Type B pancreatic cell (in vitro differentiated cells): ENCODE results near the gene MT1H. TPM values are rescaled to one million over a fixed set of nuclear protein-coding genes. Genes with fewer than 3 reads are reported as not detected.
A peak's percentile ranks its signal among the peaks of the same experiment; 100 is the strongest.

Source experiments
- DNase-seq: peaks from one replicate; pipeline ENCODE4 v3.0.0; 2021; ENCODE audit warnings: mixed read lengths; ENCODE audit not compliant: unreplicated experiment; ENCODE audit errors: extremely low spot score
- H3K27ac Mint-ChIP-seq: 2 replicates; pipeline ENCODE4 v1.8.0; 2021; ENCODE audit warnings: mild to moderate bottlenecking, mixed read lengths
- H3K27me3 Mint-ChIP-seq: 2 replicates; pipeline ENCODE4 v1.8.0; 2021; ENCODE audit warnings: mixed read lengths
- H3K36me3 Mint-ChIP-seq: 2 replicates; pipeline ENCODE4 v1.8.0; 2021; ENCODE audit warnings: mixed read lengths
- H3K4me1 Mint-ChIP-seq: one replicate; pipeline ENCODE4 v1.8.0; 2021; ENCODE audit warnings: mixed read lengths; ENCODE audit not compliant: unreplicated experiment
- H3K4me3 Mint-ChIP-seq: 2 replicates; pipeline ENCODE4 v1.8.0; 2021; ENCODE audit warnings: mild to moderate bottlenecking, mixed read lengths
- H3K9me3 Mint-ChIP-seq: 2 replicates; pipeline ENCODE4 v1.8.0; 2021; ENCODE audit warnings: mixed read lengths
- total RNA-seq: library from RNA; stranded (reverse); gene quantifications from 2 replicates; pipeline ENCODE4 v1.2.1, GENCODE V29; 2021; ENCODE audit warnings: low replicate concordance
- TF ChIP-seq, protein P1 (sequence below): fragments of 200-600 bp; sonication (generic); conservative IDR thresholded peaks from 2 replicates; pipeline ENCODE4 v1.5.0; 2021; ENCODE audit warnings: antibody characterized with exemption, mild to moderate bottlenecking

The MT1H gene
- total RNA-seq, 1 donor from 2014 or later, result 2.2 TPM

DNA sequence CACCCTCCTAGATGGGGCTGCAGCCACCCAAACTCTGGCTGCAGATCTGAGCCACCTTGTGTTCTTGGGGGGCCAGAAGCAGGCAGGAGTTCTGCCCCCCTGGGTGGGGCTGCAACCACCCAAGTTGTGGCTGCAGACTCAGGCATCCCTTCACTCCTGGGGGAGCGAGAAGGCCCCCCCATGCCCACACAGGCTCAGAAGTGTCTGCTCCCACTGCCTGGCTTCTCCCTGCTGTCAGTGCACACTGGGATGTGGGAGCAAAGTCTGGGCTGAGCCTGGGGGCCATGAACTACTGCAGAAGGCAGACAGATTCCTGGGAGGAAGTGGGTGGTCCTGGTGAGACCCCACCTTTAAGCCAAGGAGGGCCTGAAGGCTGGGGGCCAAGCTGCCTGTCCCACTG is 25.6 kb downstream of the MT1H start:
- no peaks in the 10 kb centered on the region for H3K36me3 Mint-ChIP-seq
- H3K4me1 Mint-ChIP-seq, result peaks cover 5% of the 10 kb centered on the region
- TF ChIP-seq, protein P1, sequence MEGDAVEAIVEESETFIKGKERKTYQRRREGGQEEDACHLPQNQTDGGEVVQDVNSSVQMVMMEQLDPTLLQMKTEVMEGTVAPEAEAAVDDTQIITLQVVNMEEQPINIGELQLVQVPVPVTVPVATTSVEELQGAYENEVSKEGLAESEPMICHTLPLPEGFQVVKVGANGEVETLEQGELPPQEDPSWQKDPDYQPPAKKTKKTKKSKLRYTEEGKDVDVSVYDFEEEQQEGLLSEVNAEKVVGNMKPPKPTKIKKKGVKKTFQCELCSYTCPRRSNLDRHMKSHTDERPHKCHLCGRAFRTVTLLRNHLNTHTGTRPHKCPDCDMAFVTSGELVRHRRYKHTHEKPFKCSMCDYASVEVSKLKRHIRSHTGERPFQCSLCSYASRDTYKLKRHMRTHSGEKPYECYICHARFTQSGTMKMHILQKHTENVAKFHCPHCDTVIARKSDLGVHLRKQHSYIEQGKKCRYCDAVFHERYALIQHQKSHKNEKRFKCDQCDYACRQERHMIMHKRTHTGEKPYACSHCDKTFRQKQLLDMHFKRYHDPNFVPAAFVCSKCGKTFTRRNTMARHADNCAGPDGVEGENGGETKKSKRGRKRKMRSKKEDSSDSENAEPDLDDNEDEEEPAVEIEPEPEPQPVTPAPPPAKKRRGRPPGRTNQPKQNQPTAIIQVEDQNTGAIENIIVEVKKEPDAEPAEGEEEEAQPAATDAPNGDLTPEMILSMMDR, result no peak
- H3K27ac Mint-ChIP-seq, result no peak overlapping the region
- H3K27me3 Mint-ChIP-seq, result peaks cover 9% of the 10 kb centered on the region
- DNase-seq, result no peak
- H3K4me3 Mint-ChIP-seq, result no peak overlapping the region
- peaks cover 9% of the 10 kb centered on the region for H3K9me3 Mint-ChIP-seq

- H3K36me3 Mint-ChIP-seq, result no peaks in the 10 kb centered on the region
- no peak for DNase-seq
- no peaks in the 10 kb centered on the region for H3K27me3 Mint-ChIP-seq
- H3K4me3 Mint-ChIP-seq, result no peak overlapping the region
- TF ChIP-seq, protein P1, result no peak
- H3K4me1 Mint-ChIP-seq, result peaks cover 9% of the 10 kb centered on the region
- H3K9me3 Mint-ChIP-seq, result no peaks in the 10 kb centered on the region
- H3K27ac Mint-ChIP-seq, result no peak overlapping the region
Measured at GRCh38 chr16:56697456-56698155, 28.0 kb downstream of the MT1H start.

- Mint-ChIP-seq H3K4me1 (peaks cover 9% of the 10 kb centered on the region), H3K27me3 (peaks cover 2% of the 10 kb centered on the region), H3K4me3 (no peak overlapping the region), H3K9me3 (no peaks in the 10 kb centered on the region), H3K27ac (no peak overlapping the region), H3K36me3 (no peaks in the 10 kb centered on the region)
- TF ChIP-seq, protein P1, result no peak
- DNase-seq, result no peak
Measured at GRCh38 chr16:56700195-56700594, 30.6 kb downstream of the MT1H start.

GRCh38 chr16:56700631-56701030 is 31.0 kb downstream of the MT1H start:
- Mint-ChIP-seq H3K36me3 (no peaks in the 10 kb centered on the region), H3K27ac (no peak overlapping the region), H3K27me3 (peaks cover 2% of the 10 kb centered on the region), H3K4me3 (no peak overlapping the region), H3K9me3 (no peaks in the 10 kb centered on the region), H3K4me1 (peaks cover 9% of the 10 kb centered on the region)
- no peak for DNase-seq
- TF ChIP-seq, protein P1, result no peak

DNA sequence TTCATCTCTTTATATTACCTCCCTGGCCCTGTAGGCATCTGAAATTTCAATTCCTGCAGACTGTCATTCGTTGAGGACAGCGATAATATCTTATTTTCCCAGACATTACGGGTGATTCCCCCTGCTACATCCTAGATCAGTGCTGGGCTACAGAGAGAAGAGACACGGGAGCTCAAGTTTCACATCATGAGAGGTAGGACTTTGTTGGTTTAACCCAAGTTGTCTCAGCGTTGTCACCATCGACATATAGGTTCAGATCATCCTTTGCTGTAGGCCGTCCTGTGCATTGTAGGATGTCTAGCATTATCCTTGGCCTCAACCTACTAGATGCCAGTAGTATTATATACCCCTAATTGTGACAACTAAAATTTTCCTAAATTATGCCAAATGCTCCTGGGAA is 31.9 kb downstream of the MT1H start:
- H3K27ac Mint-ChIP-seq, result peak overlapping the region; percentile 63
- no peak overlapping the region for H3K4me3 Mint-ChIP-seq
- H3K27me3 Mint-ChIP-seq, result peaks cover 2% of the 10 kb centered on the region
- no peak for DNase-seq
- H3K9me3 Mint-ChIP-seq, result no peaks in the 10 kb centered on the region
- H3K36me3 Mint-ChIP-seq, result no peaks in the 10 kb centered on the region
- H3K4me1 Mint-ChIP-seq, result peaks cover 9% of the 10 kb centered on the region
- TF ChIP-seq, protein P1, result no peak

DNA sequence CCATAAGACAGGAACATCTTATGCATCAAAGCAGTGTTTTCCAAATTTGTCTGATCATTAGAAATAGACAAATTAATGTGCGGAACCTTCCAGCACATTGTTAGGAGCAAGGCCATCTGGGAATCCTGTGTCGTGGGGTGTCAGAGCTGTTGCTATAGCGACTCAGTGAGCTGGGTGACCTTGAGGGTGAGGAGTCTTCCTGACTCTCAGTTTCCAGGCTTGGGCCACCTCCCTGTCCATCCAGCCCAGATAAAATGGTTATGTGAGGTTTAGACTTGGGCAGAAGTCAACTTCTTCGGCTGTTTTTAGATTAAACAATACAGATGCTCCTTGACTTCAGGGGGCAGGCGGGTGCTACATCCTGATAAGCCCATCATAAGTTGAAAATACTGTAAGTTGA is 33.2 kb downstream of the MT1H start:
- H3K27me3 Mint-ChIP-seq, result peaks cover 6% of the 10 kb centered on the region
- H3K4me1 Mint-ChIP-seq, result peaks cover 9% of the 10 kb centered on the region
- no peak overlapping the region for H3K4me3 Mint-ChIP-seq
- DNase-seq, result no peak
- peak overlapping the region; percentile 13 for H3K27ac Mint-ChIP-seq
- H3K36me3 Mint-ChIP-seq, result no peaks in the 10 kb centered on the region
- TF ChIP-seq, protein P1, result no peak
- H3K9me3 Mint-ChIP-seq, result no peaks in the 10 kb centered on the region
